GM18508 (cell line): Measurements from ENCODE around the gene NAA40.

ENCODE experiments used
- ATAC-seq: cut with Tn5 transposase; IDR thresholded peaks from one replicate; pipeline ENCODE4 v1.9.1; 2021; ENCODE audit warnings: moderate number of reproducible peaks; ENCODE audit not compliant: insufficient read depth, unreplicated experiment

NAA40 gene

DNA sequence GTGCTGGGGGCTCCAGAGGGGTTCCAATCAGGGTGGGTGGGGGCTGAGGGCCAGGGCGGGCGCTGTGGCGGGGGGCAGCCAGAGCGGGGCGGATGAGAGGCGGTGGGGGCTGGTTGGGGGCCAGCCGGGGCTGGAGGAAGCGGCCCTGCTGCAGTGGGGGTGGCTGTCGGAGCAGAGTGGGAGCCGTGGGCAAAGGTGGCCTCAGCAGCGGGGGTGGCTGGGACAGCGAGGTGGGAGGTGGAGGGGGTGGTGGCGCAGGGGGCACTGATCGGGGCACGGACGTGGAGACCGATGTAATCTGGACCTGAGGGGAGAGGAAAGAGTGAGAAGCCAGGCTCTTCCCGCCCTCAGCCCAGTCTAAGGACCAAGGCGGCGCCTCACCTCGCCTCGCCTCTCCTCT, 26.9 kb upstream of the NAA40 start:
- no peak for ATAC-seq

- no peak for ATAC-seq
Observed at GRCh38 chr11:63912678-63913077, 26.1 kb upstream of the NAA40 start.

DNA sequence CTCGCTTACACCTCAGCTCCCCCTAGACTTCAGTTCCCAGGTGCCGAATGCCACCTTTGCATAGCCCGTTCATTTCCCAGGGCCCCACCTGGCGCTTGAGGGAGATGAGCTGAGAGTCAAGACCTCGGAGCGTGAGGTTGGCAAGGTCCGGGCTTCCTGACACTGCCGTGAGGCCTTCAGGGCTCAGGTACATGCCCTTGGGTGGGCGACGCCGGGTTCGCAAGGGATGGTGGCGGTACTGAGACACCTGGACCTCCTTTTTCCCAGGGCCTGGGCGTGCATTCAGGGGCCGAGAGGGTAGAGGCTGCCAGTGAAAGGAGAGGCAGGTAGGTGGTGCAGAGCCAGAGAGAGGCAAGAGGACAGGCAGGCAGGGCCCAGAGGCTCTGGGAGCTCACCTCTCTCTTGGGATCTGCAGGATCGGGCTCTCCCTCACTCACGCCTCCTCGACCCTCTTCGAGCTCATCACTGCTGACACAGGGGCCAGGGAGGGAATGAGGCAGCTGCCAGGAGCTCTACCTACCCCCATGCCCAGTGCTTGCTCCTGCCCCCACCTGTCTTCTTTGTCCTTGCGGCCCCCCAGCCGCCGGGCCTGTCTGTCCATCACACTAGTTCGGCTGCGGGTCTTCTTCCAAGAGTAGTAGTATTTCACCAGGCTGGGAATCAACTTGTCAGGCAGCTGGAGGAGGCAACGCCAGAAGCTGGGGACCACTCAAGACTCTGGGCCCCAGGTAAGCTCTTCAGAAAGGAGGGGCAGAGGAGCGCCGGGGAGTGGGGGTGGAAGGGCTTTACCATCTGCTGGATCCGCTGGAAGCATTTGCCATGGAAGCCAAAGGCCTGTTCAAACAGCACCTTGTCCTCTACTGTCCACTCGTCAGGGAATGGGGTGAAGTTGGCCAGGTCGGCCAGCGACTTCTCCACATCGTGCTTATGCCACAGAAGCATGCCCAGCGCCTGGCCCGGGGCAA, 24.7 kb upstream of the NAA40 start:
- ATAC-seq, result no peak

DNA sequence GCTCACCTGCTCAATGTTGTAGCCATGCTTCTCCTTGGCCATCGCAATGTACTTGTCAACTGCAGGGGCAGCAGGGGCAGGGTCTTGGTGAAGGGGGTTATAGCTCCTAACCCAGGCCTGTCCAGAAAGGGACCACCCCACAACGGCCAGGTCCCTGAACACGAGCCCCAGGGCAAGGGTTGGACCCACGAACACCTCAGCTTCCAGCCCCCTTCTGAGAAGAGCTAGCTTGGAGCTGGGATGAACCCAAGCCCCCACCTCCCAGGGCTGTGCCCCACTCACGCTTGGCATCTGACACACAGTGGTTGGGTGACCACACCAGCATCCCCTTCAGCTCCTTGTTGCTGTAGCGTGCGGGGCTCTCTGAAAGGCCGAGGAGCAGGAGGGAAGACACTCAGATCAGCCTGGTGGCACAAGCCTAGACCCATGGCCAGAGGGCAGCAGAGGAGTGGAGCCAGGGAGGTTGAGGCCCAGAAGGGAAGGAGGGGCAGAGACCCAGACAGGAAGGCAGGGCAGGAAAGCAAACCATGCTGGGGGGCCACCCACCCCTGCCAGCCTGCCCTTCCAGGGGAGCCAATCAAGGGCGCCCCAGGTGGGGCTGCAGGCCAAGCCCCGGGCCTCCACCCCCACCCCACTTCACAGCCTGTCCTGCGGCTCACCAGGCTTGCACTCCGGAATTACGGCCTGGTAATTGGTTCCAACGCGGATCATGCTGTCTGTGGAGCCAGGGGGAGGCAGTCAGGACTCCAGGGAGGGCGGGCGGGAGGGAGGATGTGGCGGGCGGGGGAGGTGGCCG, 23.7 kb upstream of the NAA40 start:
- no peak for ATAC-seq

- ATAC-seq, result no peak
Observed at GRCh38 chr11:63915961-63916836, 22.6 kb upstream of the NAA40 start.

GRCh38 chr11:63916837-63917691, 21.7 kb upstream of the NAA40 start, which contains the start of gene RCOR2:
TSS of gene RCOR2 (minus strand) at chr11:63917164. CDS start at chr11:63916456, 708 bp downstream.
- no peak for ATAC-seq

GRCh38 chr11:63917692-63918506, 20.9 kb upstream of the NAA40 start:
- no peak for ATAC-seq

- no peak for ATAC-seq
Observed at GRCh38 chr11:63918507-63919191, 20.2 kb upstream of the NAA40 start.

GRCh38 chr11:63919267-63920125, 19.3 kb upstream of the NAA40 start:
- ATAC-seq, result no peak

GRCh38 chr11:63920126-63920938, 18.5 kb upstream of the NAA40 start:
- no peak for ATAC-seq

GRCh38 chr11:63920939-63921417, 17.8 kb upstream of the NAA40 start:
- no peak for ATAC-seq

- no peak for ATAC-seq
Observed at GRCh38 chr11:63922673-63923192, 16.1 kb upstream of the NAA40 start.

- no peak for ATAC-seq
Observed at GRCh38 chr11:63923319-63923718, 15.5 kb upstream of the NAA40 start.

- no peak for ATAC-seq
Observed at GRCh38 chr11:63929616-63930015, 9.2 kb upstream of the NAA40 start.

- no peak for ATAC-seq
Observed at GRCh38 chr11:63931045-63931444, 7.8 kb upstream of the NAA40 start.

GRCh38 chr11:63931876-63932275, 6.9 kb upstream of the NAA40 start:
- no peak for ATAC-seq
